ENCODE data around the gene IL1A. TPM values are rescaled to one million over a fixed set of nuclear protein-coding genes. Genes with fewer than 3 reads are reported as not detected.

IL1A gene
- total and polyA plus RNA-seq, 9 of the 15 experiments (the other 6 are each of a cell fraction or from before 2014, with no cell fraction given), result 0.03 to 0.27 (median 0.14) TPM; not detected in 2

- Histone ChIP-seq H2AFZ (ENCODE audit: low read depth, low read length) (peak overlapping the region; percentile 26; the same call in 1 of the 2 replicates), H3K9me3 (replicated peaks; ENCODE audit: control insufficient read depth, insufficient read depth, low read depth, low read length) (no peaks in the 10 kb centered on the region), H3K4me1 (replicated peaks in 1 of 2; ENCODE audit: control insufficient read depth in 2 of 2, insufficient read depth in 2 of 2, low read length in 2 of 2) (0 out of 5 replicates have a peak, but pooled peaks cover 0 to 5% of the 10 kb centered on the region in 2 experiments), H3K4me3 (no peak overlapping the region), H3K36me3 (ENCODE audit: control insufficient read depth, insufficient read depth, low read length) (no peaks in the 10 kb centered on the region), H3K79me2 (ENCODE audit: control insufficient read depth, insufficient read depth, low read length) (no peaks in the 10 kb centered on the region), H3K9me1 (ENCODE audit: control insufficient read depth, insufficient read depth, low read length) (no peaks in the 10 kb centered on the region), H3K27me3 (ENCODE audit: control insufficient read depth in 2 of 2, insufficient read depth in 2 of 2, low read length in 2 of 2) (no peaks in the 10 kb centered on the region), H3K9ac (ENCODE audit: insufficient read depth in 1 of 2, low read depth in 2 of 2, low read length in 2 of 2) (no peak overlapping the region), H4K20me1 (replicated peaks; ENCODE audit: control insufficient read depth, insufficient read depth, low read length) (no peaks in the 10 kb centered on the region), H3K27ac (ENCODE audit: extremely low read depth, low read depth, low read length) (no peak overlapping the region), H3K4me2 (ENCODE audit: insufficient read depth, low read length) (no peak overlapping the region)
- TF ChIP-seq TEAD4 (IDR thresholded peaks at IDR 0.05; ENCODE audit: low read length), result no peak
- TF ChIP-seq TEAD4 (CRISPR knock-in tag; IDR thresholded peaks at IDR 0.05; ENCODE audit: borderline replicate concordance), result no peak
- TF ChIP-seq MEF2D (tag; conservative IDR thresholded peaks at IDR 0.05; ENCODE audit: low read depth), result no peak
- TF ChIP-seq ZNF253 (CRISPR knock-in tag; conservative IDR thresholded peaks at IDR 0.05), result no peak
- no peak for TF ChIP-seq MAFG (tag; conservative IDR thresholded peaks at IDR 0.05)
- no peak for TF ChIP-seq FOXK1 (CRISPR knock-in tag; IDR thresholded peaks at IDR 0.05; ENCODE audit: borderline replicate concordance)
- TF ChIP-seq AFF4 (CRISPR knock-in tag; IDR thresholded peaks at IDR 0.05), result no peak
- no peak for TF ChIP-seq NFATC3 (IDR thresholded peaks at IDR 0.05)
- TF ChIP-seq FOSL1 (tag; conservative IDR thresholded peaks at IDR 0.05), result no peak
- TF ChIP-seq HNRNPH1 (optimal IDR thresholded peaks at IDR 0.05; ENCODE audit: low read depth, low read length), result no peak
- no peak for TF ChIP-seq MTA2 (IDR thresholded peaks at IDR 0.05; ENCODE audit: low read depth)
- no peak for TF ChIP-seq ZBTB34 (CRISPR knock-in tag; IDR thresholded peaks at IDR 0.05)
- TF ChIP-seq MECOM (CRISPR knock-in tag; IDR thresholded peaks at IDR 0.05), result no peak
- no peak for TF ChIP-seq ZNF184 (CRISPR knock-in tag; IDR thresholded peaks at IDR 0.05)
- no peak for TF ChIP-seq HDAC6 (IDR thresholded peaks at IDR 0.05; ENCODE audit: low read depth, low read length)
- no peak for TF ChIP-seq CHD4 (IDR thresholded peaks at IDR 0.05; ENCODE audit: insufficient read depth, insufficient replicate concordance, low read depth, low read length, poor library complexity, severe bottlenecking)
- no peak for TF ChIP-seq HBP1 (CRISPR knock-in tag; IDR thresholded peaks at IDR 0.05)
- TF ChIP-seq STAG1 (CRISPR knock-in tag; IDR thresholded peaks at IDR 0.05; ENCODE audit: borderline replicate concordance), result no peak
- CTCF ChIA-PET (ENCODE audit: low intra/inter-chr PET ratio), result no interaction called here
- intact Hi-C loops (cut with micrococcal nuclease), result no loop called here
- DNase-seq (ENCODE audit: extremely low read depth in 1 of 4, low spot score in 3 of 4) (no peak), ATAC-seq (no peak), FAIRE-seq (no peak)
- WGBS (ENCODE audit: insufficient coverage, low coverage, missing lambda C conversion rate), result 29% methylated on average over 1 of the region's 3 CpGs
- BruUV-seq (replicated peaks), result no TSS peak
- in situ Hi-C loops (cut with MboI), result no loop called here
- POLR2A ChIA-PET, result no interaction called here
Observed at GRCh38 chr2:112776113-112776512, 8.2 kb downstream of the IL1A start.

All from K562 (cell line).